Lung microvascular endothelial cell (primary cell): Measurements from ENCODE around the gene AP3S2. TPM values are rescaled to one million over a fixed set of nuclear protein-coding genes. Genes with fewer than 3 reads are reported as not detected.
"Not testable (repeated sequence)": the region's sequence is repeated elsewhere in the genome, so short reads cannot be mapped to it uniquely, and the experiment has no call there.

ENCODE experiments used
- DNase-seq, 2 donors: peaks; one replicate each; pipeline versions ENCODE4 v3.0.0 to v3.0.0-alpha.2; 2010; ENCODE audit warnings: low read depth in 2 of 2
- total RNA-seq: library from RNA; depleted of rRNA; stranded (reverse); fragments of >200 nt; gene quantifications from 2 replicates; pipeline ENCODE4 v1.2.1, GENCODE V29; 2014

AP3S2 gene
- total RNA-seq, 1 donor from 2014 or later: 30.0 TPM

DNA sequence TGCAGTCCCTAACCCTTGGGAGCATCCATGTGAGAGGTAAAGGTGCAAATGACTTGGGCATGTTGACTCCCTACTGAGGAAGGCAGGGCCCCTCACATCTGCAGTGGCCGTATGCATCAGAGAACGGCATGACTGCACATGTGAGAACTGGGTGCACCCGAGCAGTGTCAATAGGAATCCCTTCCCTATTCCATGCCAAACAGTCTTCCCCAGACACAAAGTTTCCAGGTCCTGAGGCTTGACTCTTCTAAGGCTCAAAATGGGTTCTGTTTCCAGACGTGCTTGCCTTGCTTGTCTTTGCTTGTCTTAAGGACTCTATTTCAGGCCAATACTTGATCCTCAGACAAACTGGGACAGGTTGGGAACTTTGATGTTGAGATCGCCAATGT, 58.6 kb downstream of the AP3S2 start:
- DNase-seq: no peak

GRCh38 chr15:89834465-89835175, 59.2 kb downstream of the AP3S2 start:
- not testable (repeated sequence) for DNase-seq

DNA sequence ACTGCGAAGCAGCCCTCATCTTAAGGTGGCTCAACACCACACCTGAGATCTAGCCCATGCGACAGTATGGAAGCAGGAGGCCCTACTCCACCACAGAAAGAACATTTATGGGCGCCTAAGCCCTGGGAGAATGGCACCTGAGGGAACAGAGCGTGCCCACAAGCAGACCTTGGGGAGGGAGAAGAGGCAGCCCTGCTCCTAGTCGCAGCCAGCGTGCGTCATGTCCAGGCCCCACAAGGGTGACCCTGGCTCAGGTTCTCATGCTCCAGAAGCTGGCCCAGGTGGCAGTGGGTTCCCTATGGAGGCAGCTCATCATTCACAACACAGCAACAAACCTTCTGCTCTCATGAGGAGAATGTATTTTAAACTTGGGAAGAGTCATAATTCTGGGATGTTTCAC, 59.8 kb downstream of the AP3S2 start:
- no peak for DNase-seq

- no peak for DNase-seq
Measured at GRCh38 chr15:89830639-89831038, 63.2 kb downstream of the AP3S2 start.

DNA sequence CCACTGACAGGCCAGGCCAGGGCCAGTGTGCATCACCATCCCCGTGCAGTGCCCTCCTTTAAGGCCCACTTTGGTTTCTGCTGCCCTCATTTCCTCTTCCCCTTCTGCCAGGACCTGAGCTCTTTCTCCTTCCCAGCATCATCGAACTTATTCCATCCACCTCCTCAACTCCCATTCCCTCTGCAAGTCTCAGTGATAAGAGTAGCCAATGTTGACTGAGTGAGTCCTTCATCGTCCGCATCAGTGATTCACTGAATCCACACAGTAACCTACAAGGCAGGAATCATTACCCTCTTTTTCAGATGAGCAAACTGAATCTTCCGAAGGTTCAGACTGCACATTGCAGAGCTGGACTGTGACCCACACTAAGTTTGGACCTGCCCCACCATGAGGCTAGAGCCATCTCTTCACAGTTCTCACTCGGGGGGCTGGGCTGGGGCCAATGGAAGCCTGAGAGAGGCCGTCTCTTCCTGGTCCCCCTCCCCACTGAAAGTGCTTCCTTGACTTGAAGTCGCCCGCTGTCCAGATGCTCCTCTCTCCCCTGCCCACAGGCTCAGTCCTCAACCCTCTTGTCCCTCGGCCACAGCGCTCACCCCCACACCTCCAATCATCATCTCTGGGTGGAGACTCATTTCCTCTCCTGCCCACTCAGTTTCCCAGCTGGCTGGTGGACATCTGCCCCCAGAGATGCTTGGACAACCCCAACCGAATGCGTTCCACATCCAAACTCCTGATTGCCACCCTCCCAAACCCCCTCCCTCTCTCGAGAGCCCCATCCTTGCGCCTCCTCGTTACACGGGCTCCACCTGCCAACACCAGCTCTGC, 64.0 kb downstream of the AP3S2 start:
- no peak for DNase-seq

- no peak for DNase-seq
Measured at GRCh38 chr15:89829161-89829560, 64.6 kb downstream of the AP3S2 start.

GRCh38 chr15:89828281-89829145, 65.3 kb downstream of the AP3S2 start:
- DNase-seq: peak; percentile 23 to 35

- DNase-seq: no peak
Measured at GRCh38 chr15:89827829-89828228, 66.0 kb downstream of the AP3S2 start.

DNA sequence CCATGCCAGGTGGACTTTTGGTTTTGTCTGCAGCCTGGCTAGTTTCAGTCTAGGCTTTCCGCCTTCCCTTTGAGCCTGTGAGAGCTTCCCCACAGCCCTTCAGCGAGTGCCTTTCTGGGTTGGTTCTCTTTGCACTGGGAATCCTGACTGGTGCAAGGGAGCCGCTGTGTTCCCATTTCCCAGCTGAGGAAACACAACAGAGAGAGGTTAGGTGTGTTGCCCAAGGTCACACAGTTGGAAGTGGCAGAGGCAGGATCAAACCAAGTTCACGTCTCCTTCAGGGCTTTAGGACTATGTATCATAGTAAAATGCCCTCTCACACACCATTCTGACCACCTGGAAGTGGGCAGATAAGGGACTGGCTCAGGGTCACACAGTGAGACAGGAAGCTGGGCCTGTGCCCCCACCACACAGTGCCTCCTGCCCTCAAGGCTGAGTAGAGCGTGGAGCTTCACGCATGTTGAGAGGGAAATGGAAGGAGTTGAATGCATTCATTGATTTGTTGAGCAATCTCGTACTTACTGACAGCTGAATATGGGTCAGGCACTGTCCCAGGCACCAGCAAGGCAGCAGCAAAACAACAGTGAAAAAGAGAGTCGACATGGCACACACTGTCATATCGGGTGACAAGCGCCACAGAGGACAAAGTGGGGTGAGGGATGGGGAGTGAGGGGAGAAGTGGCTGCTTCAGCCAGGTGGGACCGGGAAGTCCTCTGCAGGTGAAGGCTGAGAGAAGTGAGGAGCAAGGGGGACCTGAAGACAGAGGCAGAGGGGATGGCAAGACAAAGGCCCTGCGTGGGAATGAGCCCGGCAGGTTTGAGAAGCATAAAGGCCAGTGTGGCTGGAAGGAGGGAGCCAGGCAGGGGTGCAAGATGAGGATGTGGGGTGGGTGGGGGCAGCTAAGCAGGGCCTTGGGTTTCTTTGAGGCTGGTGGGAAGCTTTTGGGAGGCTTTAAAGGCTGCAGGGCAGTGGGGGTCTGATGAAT, 66.8 kb downstream of the AP3S2 start:
- no peak for DNase-seq

DNA sequence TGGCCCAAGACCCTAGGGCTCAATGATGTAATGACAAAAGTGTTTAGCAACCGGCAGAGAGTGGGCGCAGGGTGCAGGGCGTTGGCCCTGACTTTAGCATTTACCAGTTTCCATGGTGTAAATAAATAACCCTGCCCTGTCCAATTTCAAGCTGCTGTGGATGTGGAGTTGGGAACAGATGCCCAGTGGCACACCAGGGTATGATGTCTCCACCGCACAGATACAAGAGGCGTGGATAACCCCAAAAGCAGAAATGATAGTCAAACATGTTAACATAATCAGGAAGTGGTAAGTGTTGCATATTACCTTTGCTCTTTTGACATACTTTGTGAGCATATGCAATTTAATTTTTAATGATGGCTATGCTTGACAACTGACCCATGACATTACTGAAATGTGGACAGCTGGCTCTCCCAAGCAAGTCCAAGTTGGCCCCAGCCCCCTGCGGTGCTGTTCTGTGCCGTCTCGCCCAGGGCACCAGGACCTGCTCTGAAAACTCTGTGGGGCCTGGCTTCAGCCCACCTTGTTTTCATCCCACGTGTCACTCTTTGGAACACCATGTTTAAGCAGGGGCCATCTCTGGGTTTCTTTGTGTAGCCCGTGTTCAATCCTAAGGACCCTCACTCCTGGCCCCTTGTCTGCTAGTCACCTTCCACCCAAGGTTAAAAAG, 68.4 kb downstream of the AP3S2 start:
- no peak for DNase-seq

DNA sequence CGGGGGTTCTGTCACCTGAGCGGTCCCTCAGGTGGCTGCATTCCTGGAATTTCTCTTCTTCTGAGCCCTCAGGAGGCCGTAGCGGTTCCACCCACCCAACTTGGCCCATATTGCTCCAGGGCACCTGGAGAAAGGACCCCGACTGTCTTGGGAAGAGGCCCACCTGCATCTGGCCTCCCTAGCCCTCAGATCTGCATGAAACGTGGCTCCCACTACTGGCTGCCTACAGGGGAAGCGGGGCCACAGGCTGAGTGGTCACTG, 69.3 kb downstream of the AP3S2 start:
- DNase-seq: no peak

- no peak for DNase-seq
Measured at GRCh38 chr15:89823836-89824606, 69.8 kb downstream of the AP3S2 start.

DNA sequence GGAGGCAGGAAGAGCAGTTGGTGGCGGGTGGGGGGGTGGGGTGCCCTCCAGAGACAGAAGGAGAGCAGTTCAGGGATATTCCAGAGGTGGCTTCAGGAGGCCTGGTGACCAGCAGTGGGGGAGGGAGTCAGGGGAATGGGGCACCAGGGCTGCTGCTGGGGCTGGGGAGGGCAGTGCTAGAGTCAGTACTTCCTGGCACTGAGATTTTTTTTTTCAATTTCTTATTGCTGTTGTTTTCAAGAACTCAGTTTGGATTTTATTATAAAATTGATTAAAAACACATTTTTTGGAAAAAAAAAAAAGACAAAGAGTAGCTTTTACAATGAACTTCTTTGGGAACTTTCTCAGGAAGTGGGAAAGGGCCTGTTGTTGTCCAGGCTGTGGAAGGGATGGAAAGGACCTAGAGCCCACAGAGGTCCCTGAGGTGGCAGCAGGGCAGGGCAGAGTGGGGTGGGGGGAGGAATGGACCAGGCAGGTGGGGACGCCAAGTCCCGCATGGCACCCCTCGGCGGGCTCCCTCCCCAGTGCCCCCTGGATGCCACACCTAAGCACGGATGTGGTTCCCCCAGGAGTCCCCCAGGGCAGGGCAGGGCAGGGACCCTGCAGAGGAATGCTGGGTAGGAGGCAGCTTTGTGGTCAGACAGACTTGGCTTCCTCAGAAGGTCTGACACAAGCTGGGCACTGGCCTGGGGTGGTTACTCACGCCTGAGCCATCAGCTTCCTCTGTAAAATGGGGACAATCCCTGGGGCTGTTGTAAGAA, 70.7 kb downstream of the AP3S2 start:
- DNase-seq: peak in 1 of 2 donors; percentile 55

GRCh38 chr15:89822611-89822950, 71.2 kb downstream of the AP3S2 start:
- no peak for DNase-seq

DNA sequence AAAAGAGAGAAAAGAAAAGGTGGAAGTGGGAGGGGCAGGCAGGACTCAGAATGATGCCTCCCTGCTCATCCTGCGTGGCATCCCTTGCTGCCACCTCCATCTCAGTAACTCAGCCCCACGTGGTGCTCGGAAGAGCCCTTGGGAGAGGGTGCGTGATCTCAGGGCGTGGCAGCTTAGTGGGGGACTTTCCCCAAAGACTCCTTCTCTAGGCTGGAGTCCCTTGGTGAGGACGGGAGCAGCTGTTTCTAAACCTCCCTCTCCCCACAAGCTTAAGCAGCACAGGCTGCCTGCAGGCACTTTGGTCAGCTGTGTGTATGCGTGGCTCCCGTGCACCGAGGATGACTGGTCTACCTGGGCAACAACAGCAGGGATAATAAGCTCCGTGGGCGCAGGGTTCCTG, 71.8 kb downstream of the AP3S2 start:
- DNase-seq: peak in 1 of 2 donors; percentile 19

GRCh38 chr15:89820666-89821611, 72.9 kb downstream of the AP3S2 start:
- DNase-seq: peak; percentile 78 to 91

- DNase-seq: peak; percentile 41 to 47
Measured at GRCh38 chr15:89818287-89818686, 75.5 kb downstream of the AP3S2 start.

- DNase-seq: no peak
Measured at GRCh38 chr15:89817701-89818280, 76.0 kb downstream of the AP3S2 start.
